ENCODE data around the gene KBTBD12. TPM values are rescaled to one million over a fixed set of nuclear protein-coding genes. Genes with fewer than 3 reads are reported as not detected.
A peak's percentile ranks its signal among the peaks of the same experiment; 100 is the strongest.
"Not testable (repeated sequence)": the region's sequence is repeated elsewhere in the genome, so short reads cannot be mapped to it uniquely, and the experiment has no call there.

The KBTBD12 gene
- total RNA-seq, 1 donor from 2014 or later: 1.1 TPM

DNA sequence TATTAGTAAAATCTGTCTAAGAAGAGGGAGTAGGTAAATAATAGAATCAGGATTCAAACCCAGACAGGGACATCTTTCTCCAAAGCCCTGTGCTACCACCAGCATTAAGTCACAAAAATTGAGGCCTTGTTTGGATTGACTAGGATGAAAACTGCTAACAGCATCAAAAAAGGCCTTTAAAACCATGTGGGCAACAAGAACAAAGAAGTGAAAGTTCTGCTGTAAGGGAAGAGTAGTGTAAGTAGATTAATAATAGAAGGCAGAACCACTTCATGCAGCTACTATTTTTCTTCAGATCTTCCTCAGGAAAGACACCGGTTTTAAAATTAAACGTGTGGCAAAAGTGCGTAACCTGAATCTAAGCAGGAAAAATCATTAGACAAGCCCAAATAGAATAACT is 15.3 kb upstream of the KBTBD12 start:
- ATAC-seq: peak; percentile 44
- intact Hi-C loops (cut with DNase I): no loop called here

DNA sequence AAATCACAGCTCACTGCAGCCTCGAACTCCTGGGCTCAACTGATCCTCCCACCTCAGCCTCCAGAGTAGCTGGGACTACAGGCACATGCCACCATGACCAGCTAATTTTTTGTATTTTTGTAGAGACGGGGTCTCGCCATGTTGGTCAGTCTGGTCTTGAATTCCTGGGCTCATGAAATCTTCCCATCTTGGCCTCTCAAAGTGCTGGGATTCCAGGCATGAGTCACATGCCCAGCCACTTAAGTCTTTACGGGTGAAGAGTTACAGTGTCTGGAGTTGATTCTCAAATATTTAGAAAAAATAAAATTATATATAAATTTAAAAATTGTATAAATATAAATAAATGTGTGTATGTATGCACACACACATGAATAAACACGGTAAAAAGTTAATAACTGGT is 14.5 kb upstream of the KBTBD12 start:
- ATAC-seq: no peak
- DNase-seq (ENCODE audit: low spot score): no peak
- intact Hi-C loops (cut with DNase I): no loop called here

More for the DNA sequence above, 15.3 kb upstream of the KBTBD12 start:
- no peak for DNase-seq (ENCODE audit: low spot score)

DNA sequence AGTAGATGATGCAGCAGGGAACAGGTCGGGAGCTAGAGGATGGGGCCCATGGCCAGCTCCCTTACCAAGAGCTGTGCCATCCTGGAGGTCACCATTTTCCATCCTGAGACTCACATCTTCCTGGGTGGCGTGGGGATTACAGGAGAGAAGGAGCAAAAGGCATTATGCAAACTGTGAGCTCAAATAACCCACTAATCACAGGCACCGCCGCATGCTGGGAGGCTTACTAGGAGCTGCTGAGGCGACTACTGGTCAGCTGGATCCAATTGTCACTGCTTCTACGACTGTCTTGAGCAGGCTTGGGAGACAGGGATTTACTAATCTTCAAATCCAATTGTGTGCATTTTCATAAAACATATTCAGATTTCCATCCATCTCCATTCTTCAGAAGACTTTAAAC is 12.5 kb upstream of the KBTBD12 start:
- intact Hi-C loops (cut with DNase I): no loop called here
- no peak for DNase-seq (ENCODE audit: low spot score)
- ATAC-seq: no peak

DNA sequence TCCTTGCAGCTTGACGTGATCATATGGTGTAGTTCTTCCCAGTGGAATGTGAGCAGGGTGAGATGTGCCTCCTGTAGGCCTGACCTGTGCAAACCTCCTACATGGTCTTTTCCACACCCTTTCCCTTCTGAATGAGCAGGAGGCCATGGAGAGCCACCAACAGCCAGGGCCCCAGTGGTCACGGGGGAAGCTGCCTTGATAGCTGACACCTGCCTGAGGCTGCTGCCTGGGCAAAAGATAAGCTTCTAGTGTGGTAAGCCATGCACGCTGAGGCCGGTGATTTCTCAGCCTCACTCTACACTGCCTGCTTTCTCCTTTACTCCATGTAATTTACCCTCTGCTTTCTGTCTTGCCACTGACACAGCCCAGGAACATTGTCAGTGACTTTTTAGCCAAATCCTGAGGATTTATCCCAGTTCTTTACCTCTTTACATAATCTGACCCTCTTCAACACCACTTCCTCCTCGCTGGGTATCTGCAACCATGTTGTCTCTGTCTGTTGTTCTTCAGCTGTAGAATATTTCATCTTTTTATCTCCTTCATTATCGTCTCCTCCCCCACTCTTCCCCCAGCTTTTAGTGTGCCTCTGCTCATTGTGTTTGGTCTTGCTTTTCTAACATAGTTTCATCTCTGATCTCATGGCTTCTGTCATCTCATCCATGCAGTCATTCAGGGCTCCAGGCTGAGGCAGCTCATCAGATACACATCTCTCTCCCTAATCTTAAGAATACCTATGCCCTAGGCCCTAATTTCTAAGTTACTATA is 11.2 kb upstream of the KBTBD12 start:
- ATAC-seq (no peak), DNase-seq (ENCODE audit: low spot score) (no peak)
- intact Hi-C loops (cut with DNase I): no loop called here

DNA sequence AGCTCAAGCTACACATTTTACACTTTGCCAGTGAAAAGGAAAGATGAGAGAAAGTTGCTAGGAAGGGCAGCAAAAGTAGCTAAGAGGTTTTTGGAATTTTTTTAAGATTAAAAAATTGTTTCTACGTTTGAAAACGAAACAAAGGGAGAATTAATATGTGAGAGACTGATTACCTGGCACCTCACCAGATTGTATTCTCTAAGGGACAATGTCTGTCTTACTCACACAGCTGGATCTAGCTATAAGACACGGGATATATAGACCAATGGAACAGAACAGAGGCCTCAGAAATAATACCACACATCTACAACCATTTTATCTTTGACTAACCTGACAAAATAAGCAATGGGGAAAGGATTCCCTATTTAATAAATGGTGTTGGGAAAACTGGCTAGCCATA is 9.5 kb upstream of the KBTBD12 start:
- intact Hi-C loops (cut with DNase I): no loop called here
- DNase-seq (ENCODE audit: low spot score) (no peak), ATAC-seq (no peak)

DNA sequence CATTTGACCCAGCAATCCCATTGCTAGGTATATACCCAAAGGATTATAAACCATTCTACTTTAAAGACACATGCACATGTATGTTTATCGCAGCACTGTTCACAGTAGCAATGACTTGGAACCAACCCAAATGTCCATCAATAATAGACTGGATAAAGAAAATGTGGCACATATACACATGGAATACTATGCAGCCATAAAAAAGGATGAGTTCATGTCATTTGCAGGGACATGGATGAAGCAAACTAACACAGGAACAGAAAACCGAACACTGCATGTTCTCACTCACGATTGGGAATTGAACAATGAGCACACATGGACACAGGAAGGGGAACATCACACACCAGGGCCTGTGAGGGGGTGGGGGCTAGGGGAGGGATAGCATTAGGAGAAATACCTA is 8.4 kb upstream of the KBTBD12 start:
- not testable (repeated sequence) for ATAC-seq; DNase-seq (ENCODE audit: low spot score)

DNA sequence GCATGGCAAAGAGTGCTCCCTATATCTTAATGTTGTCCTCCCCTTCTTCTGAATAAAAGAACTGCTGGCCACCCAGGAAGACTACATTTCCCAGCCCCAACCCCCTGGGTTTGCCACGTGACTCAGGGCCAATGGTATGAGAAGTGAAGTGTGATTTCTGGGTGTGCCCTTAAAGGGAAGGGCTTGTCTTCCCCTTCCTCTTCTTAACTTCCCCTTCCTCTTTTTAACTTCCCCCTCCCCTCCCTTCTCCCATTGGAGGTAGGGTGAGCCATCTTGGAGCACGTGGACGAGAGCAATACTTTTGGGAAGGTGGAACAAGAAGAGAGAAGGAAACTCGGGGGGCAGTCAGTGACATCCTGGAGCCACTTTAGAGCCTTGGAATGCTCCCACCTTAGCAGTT is 6.8 kb upstream of the KBTBD12 start:
- DNase-seq (ENCODE audit: low spot score): no peak
- ATAC-seq: peak; percentile 72
- intact Hi-C loops (cut with DNase I): no loop called here

More for the DNA sequence above, 8.4 kb upstream of the KBTBD12 start:
- intact Hi-C loops (cut with DNase I): not testable (repeated sequence)

DNA sequence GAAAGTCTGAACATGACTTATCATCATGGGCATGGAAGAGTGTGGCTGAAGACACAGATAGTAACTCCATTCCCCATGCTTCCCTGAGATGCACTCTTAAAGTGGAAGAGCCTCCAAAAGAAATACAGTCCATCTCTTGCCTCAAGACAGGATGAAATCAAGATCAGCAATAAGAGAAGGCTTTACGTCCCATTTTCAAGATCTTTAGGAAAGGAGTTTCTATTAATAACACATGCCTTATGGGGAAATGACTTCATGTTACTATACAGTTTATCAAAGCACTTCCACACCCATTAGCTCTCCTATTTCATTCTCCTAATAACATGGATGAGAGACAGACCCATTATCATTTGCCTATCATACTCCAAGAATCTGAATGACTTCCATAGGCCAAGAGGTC is 6.1 kb upstream of the KBTBD12 start:
- intact Hi-C loops (cut with DNase I): no loop called here
- ATAC-seq: no peak
- DNase-seq (ENCODE audit: low spot score): no peak

DNA sequence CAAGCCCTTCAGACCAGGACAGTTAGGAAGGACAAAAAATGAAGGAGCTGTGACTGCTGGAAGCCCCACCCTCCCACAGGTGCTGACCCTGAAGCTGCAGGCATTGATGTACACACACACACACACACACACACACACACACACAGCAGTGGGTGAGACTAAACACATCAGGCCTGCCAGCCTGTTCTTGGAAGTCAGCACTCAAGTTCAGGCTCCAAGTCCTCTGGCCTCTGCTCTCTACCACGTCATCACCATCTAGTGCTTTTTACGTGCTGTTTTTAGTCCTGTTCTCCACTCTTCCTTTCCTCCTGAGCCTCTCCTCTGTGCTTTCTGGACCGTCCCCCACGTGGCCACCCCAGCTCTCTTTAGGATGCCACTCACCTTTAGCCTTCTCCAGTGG is 5.4 kb upstream of the KBTBD12 start:
- DNase-seq (ENCODE audit: low spot score) (no peak), ATAC-seq (peak; percentile 18)
- intact Hi-C loops (cut with DNase I): no loop called here

DNA sequence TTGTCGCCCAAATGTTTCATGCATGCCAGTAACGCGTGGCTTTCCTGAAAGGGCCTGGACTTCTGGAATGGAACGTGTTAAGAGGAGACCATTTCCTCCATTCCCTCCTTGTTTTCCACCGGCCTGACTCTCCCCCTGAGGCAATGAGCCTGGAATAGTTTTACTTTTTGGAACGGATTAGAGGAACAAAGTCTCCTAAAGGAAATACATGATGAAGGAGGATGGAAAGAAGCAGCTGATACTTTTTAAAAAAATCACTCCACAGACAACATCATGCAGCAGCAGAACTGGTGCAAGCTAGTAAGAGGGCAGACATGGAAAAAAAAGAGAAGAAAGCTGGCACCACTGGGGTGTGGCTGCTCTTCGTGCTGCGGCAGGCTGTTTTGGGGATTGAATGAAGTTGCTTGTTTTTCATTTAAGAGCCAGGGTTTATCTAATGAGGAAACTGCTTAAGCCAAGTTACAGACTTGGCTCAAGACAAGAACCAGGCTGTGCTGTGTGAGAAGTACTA is 3.6 kb upstream of the KBTBD12 start:
- intact Hi-C loops (cut with DNase I): no loop called here
- peak; percentile 61 for ATAC-seq

DNA sequence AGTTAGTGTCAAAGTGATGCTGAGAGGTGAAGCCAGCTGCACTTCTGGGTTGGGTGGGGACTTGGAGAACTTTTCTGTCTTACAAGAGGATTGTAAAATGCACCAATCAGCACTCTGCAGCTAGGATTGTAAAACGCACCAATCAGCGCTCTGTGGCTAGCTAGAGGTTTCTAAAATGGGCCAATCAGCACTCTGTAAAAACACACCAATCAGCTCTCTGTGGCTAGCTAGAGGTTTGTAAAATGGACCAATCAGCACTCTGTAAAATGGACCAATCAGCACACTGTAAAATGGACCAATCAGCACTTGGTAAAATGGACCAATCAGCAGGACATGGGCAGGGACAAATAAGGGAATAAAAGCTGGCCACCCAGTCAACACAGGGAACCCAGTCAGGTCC is 1.2 kb upstream of the KBTBD12 start:
- intact Hi-C loops (cut with DNase I): not testable (repeated sequence)

More for the DNA sequence above, 3.6 kb upstream of the KBTBD12 start:
- no peak for DNase-seq (ENCODE audit: low spot score)

DNA sequence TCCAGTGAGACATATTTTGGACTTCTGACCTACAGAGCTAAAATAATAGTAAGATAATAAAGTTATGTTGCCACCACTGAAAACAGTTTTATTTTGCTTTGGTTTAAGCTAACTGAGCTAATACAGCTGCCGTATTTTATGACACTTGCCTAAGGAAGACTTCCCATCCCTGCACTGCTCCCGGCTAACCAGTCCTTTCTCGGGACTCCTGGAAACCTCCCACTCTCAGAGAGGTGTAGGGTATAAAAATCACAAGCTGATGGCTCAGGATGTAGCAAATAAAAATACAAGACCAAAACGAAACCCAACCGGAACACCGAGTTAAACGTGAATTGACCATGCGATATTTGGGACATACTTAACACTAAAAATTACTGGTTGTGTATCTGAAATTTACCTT is 448 bp upstream of the KBTBD12 start:
- DNase-seq (ENCODE audit: low spot score): no peak
- intact Hi-C loops (cut with DNase I): no loop called here
- no peak for ATAC-seq

More for the DNA sequence above, 1.2 kb upstream of the KBTBD12 start:
- not testable (repeated sequence) for ATAC-seq; DNase-seq (ENCODE audit: low spot score)

DNA sequence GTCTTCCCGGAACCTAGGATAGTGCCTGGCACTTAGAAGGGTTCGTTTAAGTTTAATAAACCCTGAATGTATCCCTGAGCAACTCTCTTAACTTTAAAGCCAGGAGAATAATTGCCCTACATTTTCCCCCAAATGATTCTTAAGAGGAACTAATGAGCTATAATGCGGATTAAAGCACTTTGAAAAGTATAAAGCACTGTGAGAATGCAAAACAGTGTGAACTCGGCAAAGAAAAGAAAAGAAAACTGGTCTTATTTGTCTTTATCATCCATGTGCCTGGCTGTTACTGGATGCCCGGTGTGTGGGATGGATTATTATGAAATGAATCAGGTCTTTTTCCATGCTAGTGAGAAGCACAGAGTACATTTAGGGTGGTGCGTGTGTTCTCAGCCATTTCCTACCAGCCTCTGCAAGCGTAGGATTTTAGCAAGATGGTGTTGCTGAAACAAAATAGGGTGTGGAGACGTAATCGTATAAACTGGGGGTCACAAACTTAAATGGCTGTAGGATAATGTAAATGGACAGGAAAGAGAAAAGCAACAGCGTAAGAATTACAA is 983 bp downstream of the KBTBD12 start:
- no peak for DNase-seq (ENCODE audit: low spot score)
- intact Hi-C loops (cut with DNase I): no loop called here
- ATAC-seq: no peak

DNA sequence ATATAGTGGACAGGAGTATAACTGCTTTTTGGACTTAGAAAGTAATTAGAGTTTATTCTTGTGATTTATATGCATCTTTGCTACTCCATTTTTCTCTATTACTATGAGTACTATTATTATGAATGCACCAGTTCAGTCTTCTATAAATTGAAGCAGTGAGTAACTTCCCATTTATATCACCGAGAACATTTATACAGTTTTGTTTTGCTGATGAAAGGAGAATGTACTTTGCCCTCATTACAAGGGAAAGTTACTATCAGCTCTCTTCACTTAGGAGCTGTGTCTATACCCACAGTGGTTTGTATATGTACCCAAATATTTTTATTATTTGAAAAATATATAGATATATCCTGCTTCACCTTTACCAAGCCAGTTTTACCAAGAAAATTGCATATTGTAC is 5.7 kb downstream of the KBTBD12 start:
- intact Hi-C loops (cut with DNase I): no loop called here
- no peak for DNase-seq (ENCODE audit: low spot score)
- no peak for ATAC-seq

DNA sequence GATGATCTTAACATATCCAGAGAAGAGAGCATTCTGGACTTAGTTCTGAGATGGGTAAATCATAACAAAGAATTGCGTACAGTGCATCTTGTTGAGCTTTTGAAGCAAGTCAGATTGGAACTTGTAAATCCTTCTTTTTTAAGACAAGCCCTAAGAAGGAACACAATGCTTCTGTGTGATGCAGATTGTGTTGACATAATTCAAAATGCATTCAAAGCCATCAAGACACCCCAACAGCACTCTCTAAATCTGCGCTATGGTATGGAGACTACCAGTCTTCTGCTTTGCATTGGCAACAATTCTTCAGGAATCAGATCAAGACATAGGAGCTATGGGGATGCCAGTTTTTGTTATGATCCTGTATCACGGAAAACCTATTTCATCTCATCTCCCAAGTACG is 8.6 kb downstream of the KBTBD12 start:
- intact Hi-C loops (cut with DNase I): no loop called here
- DNase-seq (ENCODE audit: low spot score): no peak
- no peak for ATAC-seq

DNA sequence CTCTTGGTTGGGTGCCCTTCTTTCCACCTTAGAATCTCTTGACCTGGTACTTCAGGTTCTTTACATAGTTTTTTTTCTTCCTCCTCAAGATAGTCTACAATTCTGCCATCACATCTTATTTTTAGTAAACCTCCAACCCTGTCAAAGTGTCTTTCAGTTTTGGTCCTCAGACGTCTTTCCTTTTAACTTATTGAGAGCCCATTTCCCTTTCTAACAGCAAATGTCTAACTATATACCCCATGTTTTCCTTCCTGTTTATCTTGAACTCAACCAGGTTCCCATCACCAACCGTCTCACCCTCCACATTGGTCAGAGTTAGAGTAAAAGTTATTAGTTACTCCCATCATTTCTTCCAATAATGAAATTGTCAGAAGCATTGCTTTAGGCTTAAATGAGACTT is 10.4 kb downstream of the KBTBD12 start:
- DNase-seq (ENCODE audit: low spot score) (no peak), ATAC-seq (no peak)
- intact Hi-C loops (cut with DNase I): no loop called here

DNA sequence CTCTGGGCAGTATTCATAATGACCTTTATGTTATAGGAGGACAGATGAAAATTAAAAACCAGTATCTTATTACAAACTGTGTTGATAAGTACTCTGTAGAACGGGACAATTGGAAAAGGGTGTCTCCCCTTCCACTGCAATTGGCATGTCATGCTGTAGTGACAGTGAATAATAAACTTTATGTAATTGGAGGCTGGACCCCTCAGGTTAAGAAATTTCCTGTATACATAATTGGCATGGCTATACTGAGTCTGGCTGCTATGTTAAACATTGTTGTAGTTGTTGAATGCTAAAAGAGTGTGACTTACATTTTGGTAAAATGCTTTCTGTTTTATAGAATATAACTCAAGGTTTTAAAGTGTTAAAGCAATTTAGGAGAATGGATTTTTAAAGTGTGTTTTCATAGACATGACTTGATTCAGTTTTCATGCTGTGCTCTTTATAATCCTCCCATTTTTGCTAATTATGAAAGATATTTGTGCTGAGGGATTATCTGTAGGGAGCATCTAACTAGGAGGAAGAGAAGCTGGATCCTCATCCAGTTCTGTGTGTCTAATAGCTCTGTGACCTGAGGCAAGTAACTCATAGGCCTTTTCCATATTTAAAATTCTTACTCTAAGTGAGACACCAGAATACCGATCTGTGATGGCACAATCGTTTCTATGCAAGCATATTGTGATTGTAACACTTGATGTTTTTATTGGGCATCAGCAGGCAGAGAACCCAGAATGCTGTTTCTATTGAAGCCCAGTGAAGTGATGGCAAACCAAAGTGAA is 13.0 kb downstream of the KBTBD12 start:
- intact Hi-C loops (cut with DNase I): no loop called here
- ATAC-seq: no peak
- no peak for DNase-seq (ENCODE audit: low spot score)

DNA sequence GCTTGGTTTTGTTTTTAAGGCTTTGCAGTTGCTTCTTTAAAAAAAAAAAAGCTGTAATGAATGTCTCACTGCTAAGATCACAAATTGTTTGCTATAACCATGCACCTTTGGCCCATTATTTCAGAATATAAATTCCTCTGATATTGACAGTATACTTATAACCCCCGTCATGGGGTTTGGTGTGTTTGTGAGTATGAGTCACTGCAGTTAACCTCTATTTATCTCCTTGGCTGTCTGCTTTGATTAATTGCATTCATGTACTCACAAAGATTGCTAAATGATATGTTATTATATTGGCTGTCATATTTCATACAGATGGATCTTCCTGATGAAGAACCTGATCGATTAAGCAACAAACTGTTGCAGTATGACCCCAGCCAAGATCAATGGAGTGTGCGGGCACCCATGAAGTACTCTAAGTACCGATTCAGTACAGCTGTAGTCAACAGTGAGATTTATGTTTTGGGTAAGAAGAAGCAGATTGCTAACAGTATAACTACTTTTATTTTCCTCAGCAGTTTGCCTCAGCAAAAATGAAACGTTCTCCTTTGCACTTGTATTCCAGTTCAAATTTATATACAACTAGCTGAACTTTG is 14.9 kb downstream of the KBTBD12 start:
- ATAC-seq (no peak), DNase-seq (ENCODE audit: low spot score) (no peak)
- intact Hi-C loops (cut with DNase I): no loop called here

DNA sequence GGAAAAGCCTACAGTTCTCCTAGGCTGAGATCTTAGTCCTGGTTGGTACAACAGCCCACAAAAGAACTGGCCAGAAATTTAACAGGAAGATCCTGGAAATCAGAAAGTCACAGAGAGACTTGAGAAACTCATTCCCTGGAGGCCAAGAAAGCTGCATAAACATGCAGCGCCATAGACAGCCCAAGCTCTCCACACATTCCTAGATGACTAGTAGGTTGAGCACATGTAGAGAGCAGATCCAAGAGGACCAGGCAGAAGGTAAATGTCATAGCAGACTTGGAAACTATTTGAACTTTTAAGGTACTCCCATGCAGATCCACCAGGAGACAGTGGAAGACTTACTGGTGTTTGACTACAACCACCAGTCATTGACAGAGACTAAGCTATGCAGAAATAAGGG is 18.4 kb downstream of the KBTBD12 start:
- no peak for DNase-seq (ENCODE audit: low spot score)
- intact Hi-C loops (cut with DNase I): no loop called here
- no peak for ATAC-seq

DNA sequence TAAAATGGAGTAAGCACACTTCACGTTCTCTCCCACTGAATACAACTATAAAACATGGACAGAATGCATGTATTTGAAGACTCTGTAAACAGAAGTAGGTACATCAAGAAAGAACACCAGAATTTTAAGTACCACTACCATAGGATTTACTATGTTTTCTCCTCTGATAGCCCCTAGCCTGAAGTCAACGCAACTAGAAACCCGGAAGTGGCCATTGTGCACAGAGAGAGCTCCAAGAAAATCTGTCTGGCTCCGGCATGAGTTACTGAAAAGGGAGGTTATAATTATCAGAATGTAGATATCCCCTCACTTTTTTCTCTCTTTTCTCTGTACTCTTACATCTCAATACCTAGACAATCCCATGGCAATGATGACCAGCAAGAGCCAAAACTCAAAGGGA is 23.8 kb downstream of the KBTBD12 start:
- intact Hi-C loops (cut with DNase I): no loop called here
- DNase-seq (ENCODE audit: low spot score) (no peak), ATAC-seq (no peak)
